ENCODE measurements around the gene EIF3D.
A peak's percentile ranks its signal among the peaks of the same experiment; 100 is the strongest.

Gene EIF3D

GRCh38 chr22:36465232-36466021 is 63.5 kb downstream of the EIF3D start (continued):
- TF ChIP-seq ZBTB17 (tag by site-specific recombination; IDR thresholded peaks at IDR 0.05), result peak; percentile 71
- TF ChIP-seq ZNF24 (tag by site-specific recombination; IDR thresholded peaks at IDR 0.05), result 0 out of 2 replicates have a peak, but pooled peaks have one; percentile 47
- peak; percentile 55 for TF ChIP-seq ZFHX2 (tag by site-specific recombination; conservative IDR thresholded peaks at IDR 0.05)
- peak; percentile 98 for TF ChIP-seq ZNF362 (tag by site-specific recombination; IDR thresholded peaks at IDR 0.05)
- peak; percentile 51; the same call in 1 of the 2 replicates for TF ChIP-seq ZBTB21 (tag by site-specific recombination; IDR thresholded peaks at IDR 0.05)
- TF ChIP-seq ZEB2 (tag by site-specific recombination; IDR thresholded peaks at IDR 0.05), result peak; percentile 82; the same call in 1 of the 2 replicates
- TF ChIP-seq ZNF558 (tag by site-specific recombination; IDR thresholded peaks at IDR 0.05), result 0 out of 2 replicates have a peak, but pooled peaks have one; percentile 9
- 0 out of 2 replicates have a peak, but pooled peaks have one; percentile 34 for TF ChIP-seq SCRT2 (tag by site-specific recombination; IDR thresholded peaks at IDR 0.05)
- TF ChIP-seq ZIC2 (tag by site-specific recombination; IDR thresholded peaks at IDR 0.05), result peak; percentile 91
- peak; percentile 85 for TF ChIP-seq GLIS1 (tag by site-specific recombination; IDR thresholded peaks at IDR 0.05)
- TF ChIP-seq PRDM1 (tag by site-specific recombination; IDR thresholded peaks at IDR 0.05), result peak; percentile 86
- peak; percentile 78 for TF ChIP-seq PATZ1 (tag by site-specific recombination; IDR thresholded peaks at IDR 0.05)
- peak; percentile 59; the same call in 1 of the 2 replicates for TF ChIP-seq KLF8 (tag by site-specific recombination; IDR thresholded peaks at IDR 0.05)
- no peak for TF ChIP-seq ZNF791 (tag by site-specific recombination; IDR thresholded peaks at IDR 0.05)
- no peak for TF ChIP-seq ZNF670 (tag by site-specific recombination; IDR thresholded peaks at IDR 0.05; ENCODE audit: low read depth)
- TF ChIP-seq, protein P1, sequence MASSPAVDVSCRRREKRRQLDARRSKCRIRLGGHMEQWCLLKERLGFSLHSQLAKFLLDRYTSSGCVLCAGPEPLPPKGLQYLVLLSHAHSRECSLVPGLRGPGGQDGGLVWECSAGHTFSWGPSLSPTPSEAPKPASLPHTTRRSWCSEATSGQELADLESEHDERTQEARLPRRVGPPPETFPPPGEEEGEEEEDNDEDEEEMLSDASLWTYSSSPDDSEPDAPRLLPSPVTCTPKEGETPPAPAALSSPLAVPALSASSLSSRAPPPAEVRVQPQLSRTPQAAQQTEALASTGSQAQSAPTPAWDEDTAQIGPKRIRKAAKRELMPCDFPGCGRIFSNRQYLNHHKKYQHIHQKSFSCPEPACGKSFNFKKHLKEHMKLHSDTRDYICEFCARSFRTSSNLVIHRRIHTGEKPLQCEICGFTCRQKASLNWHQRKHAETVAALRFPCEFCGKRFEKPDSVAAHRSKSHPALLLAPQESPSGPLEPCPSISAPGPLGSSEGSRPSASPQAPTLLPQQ (tag by site-specific recombination; IDR thresholded peaks at IDR 0.05), result peak; percentile 94
- no peak for TF ChIP-seq OSR2 (tag by site-specific recombination; IDR thresholded peaks at IDR 0.05)
- TF ChIP-seq BCL6B (tag by site-specific recombination; IDR thresholded peaks at IDR 0.05), result no peak
- TF ChIP-seq ZNF155 (tag by site-specific recombination; IDR thresholded peaks at IDR 0.05), result no peak
- 0 out of 2 replicates have a peak, but pooled peaks have one; percentile 8 for TF ChIP-seq FEZF1 (tag by site-specific recombination; IDR thresholded peaks at IDR 0.05)
- peak; percentile 91 for TF ChIP-seq ZFP69B (tag by site-specific recombination; IDR thresholded peaks at IDR 0.05)
- TF ChIP-seq HIC1 (tag by site-specific recombination; IDR thresholded peaks at IDR 0.05), result peak; percentile 92
- TF ChIP-seq ZSCAN5A (tag by site-specific recombination; IDR thresholded peaks at IDR 0.05), result no peak
- no peak for TF ChIP-seq ZNF792 (tag by site-specific recombination; IDR thresholded peaks at IDR 0.05)
- 0 out of 2 replicates have a peak, but pooled peaks have one; percentile 4 for TF ChIP-seq SP2 (tag by site-specific recombination; IDR thresholded peaks at IDR 0.05)
- peak; percentile 66 for TF ChIP-seq ZNF366 (tag by site-specific recombination; conservative IDR thresholded peaks at IDR 0.05)
- TF ChIP-seq EGR2 (tag by site-specific recombination; IDR thresholded peaks at IDR 0.05; ENCODE audit: low read depth), result peak; percentile 55
- peak; percentile 85 for TF ChIP-seq ZNF629 (tag by site-specific recombination; IDR thresholded peaks at IDR 0.05)
- peak; percentile 45; the same call in 1 of the 2 replicates for TF ChIP-seq ZNF394 (tag by site-specific recombination; IDR thresholded peaks at IDR 0.05; ENCODE audit: borderline replicate concordance)
- TF ChIP-seq ZNF658 (tag by site-specific recombination; IDR thresholded peaks at IDR 0.05), result no peak
- 0 out of 2 replicates have a peak, but pooled peaks have one; percentile 22 for TF ChIP-seq ZNF324 (tag by site-specific recombination; IDR thresholded peaks at IDR 0.05)
